Gastrocnemius medialis (tissue), 4 donors: ENCODE results near the gene BCAS4.

Experiments used
- POLR2A ChIP-seq, 2 donors: fragments of 450-650 bp; IDR thresholded peaks; one replicate each; pipeline ENCODE4 v1.6.1; 2017; ENCODE audit warnings: antibody characterized with exemption in 2 of 2, mild to moderate bottlenecking in 2 of 2, moderate library complexity in 2 of 2
- TF ChIP-seq, protein P1 (sequence below), 5 experiments: fragments of 450-650 bp in 3 of 5; fragments of 200-600 bp in 2 of 5; sonication (generic) in 2 of 5; IDR thresholded peaks in 4 of 5; conservative IDR thresholded peaks in 1 of 5; 1 replicate in 4 of 5; 2 replicates in 1 of 5; pipeline ENCODE4 v1.5.1; 2016 to 2019; ENCODE audit warnings: antibody characterized with exemption in 5 of 5, mild to moderate bottlenecking in 3 of 5, moderate library complexity in 3 of 5

DNA sequence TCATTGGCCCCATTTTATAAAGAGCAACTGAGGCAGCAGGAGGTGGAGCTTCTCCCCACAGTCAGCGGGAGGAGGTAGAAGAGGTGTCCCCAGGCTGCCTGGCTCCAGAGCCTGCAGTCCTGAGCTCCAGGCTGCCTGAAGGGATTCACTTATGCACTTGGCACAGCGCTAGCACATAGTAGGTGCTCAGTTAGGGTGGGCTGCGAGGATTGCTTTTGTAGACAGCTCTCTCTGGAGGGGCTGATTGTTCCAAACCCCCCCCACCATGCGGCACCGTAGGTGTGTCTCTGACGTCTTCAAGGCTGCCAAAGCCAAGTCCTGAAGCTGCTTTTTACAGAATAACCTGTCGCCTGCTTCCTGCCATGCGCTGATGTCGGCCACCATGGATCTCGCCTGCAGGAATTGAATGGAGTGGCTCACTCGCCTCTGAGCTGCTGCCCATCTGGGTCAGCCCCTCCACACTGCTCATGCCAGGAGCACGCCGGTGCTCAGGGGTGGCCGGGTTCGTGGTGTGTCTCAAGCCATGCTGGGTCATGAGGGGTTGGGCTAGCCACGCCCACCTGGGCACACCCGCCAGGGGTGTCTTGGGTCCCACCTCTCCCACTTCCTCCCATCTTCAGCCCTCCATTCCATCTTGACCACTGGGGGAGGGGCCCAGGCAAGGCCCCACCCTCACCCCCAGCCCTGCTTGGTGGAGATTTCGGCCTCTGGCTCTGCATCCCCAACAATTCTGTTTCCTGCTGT lies 59.8 kb downstream of the BCAS4 start:
- TF ChIP-seq, protein P1, sequence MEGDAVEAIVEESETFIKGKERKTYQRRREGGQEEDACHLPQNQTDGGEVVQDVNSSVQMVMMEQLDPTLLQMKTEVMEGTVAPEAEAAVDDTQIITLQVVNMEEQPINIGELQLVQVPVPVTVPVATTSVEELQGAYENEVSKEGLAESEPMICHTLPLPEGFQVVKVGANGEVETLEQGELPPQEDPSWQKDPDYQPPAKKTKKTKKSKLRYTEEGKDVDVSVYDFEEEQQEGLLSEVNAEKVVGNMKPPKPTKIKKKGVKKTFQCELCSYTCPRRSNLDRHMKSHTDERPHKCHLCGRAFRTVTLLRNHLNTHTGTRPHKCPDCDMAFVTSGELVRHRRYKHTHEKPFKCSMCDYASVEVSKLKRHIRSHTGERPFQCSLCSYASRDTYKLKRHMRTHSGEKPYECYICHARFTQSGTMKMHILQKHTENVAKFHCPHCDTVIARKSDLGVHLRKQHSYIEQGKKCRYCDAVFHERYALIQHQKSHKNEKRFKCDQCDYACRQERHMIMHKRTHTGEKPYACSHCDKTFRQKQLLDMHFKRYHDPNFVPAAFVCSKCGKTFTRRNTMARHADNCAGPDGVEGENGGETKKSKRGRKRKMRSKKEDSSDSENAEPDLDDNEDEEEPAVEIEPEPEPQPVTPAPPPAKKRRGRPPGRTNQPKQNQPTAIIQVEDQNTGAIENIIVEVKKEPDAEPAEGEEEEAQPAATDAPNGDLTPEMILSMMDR (IDR thresholded peaks at IDR 0.05 in 4 of 5, conservative IDR thresholded peaks at IDR 0.05 in 1 of 5), result no peak
- TF ChIP-seq POLR2A (IDR thresholded peaks at IDR 0.05), result no peak
